ENCODE measurements around the gene POLR2E. TPM values are rescaled to one million over a fixed set of nuclear protein-coding genes. Genes with fewer than 3 reads are reported as not detected.

The POLR2E gene
- total RNA-seq, 1 experiment from 2014 or later = 343 TPM

- Histone ChIP-seq H3K9me3 (ENCODE audit: low read depth, low read length, poor library complexity, severe bottlenecking) (no peaks in the 10 kb centered on the region), H3K27ac (ENCODE audit: low read depth, low read length, poor library complexity, severe bottlenecking) (no peak overlapping the region), H3K4me1 (ENCODE audit: insufficient read depth, low read length, poor library complexity, severe bottlenecking) (peaks cover 7% of the 10 kb centered on the region), H3K36me3 (ENCODE audit: insufficient read depth, low read length, poor library complexity, severe bottlenecking) (no peaks in the 10 kb centered on the region), H3K4me3 (ENCODE audit: low read depth, low read length, poor library complexity, severe bottlenecking) (no peak overlapping the region), H3K27me3 (replicated peaks; ENCODE audit: insufficient read depth, low read depth, low read length, poor library complexity) (no peaks in the 10 kb centered on the region)
- CTCF ChIA-PET = interaction anchor here (0.6 kb wide), 1 partner anchor 842 kb away, joined by 3 read pairs; no protein-coding TSS in a partner anchor
- TF ChIP-seq CTCF (conservative IDR thresholded peaks at IDR 0.05; ENCODE audit: low read depth, low read length) (no peak), EZH2 (IDR thresholded peaks at IDR 0.05; ENCODE audit: borderline replicate concordance, low read depth, low read length, poor library complexity, severe bottlenecking) (no peak)
- DNase-seq (ENCODE audit: low spot score) = no peak
- no TSS peak for BruUV-seq (replicated peaks)
- POLR2A ChIA-PET (ENCODE audit: low non-redundant PET) = no interaction called here
- intact Hi-C loops (cut with micrococcal nuclease; ENCODE audit: unreplicated experiment) = no loop called here
Measured at GRCh38 chr19:1136621-1137317, 41.6 kb upstream of the POLR2E start.

GRCh38 chr19:1136201-1136600 lies 41.0 kb upstream of the POLR2E start:
- H3K4me3 ChIP-seq (ENCODE audit: low read depth, low read length, poor library complexity, severe bottlenecking) = no peak overlapping the region
- no peak for DNase-seq (ENCODE audit: low spot score)
- ChIA-PET POLR2A (ENCODE audit: low non-redundant PET) (no interaction called here), CTCF (interaction anchor here (0.6 kb wide), 1 partner anchor 842 kb away, joined by 3 read pairs; no protein-coding TSS in a partner anchor)
- TF ChIP-seq EZH2 (IDR thresholded peaks at IDR 0.05; ENCODE audit: borderline replicate concordance, low read depth, low read length, poor library complexity, severe bottlenecking) (no peak), CTCF (conservative IDR thresholded peaks at IDR 0.05; ENCODE audit: low read depth, low read length) (no peak)
- H3K27me3 ChIP-seq (replicated peaks; ENCODE audit: insufficient read depth, low read depth, low read length, poor library complexity) = no peaks in the 10 kb centered on the region
- H3K9me3 ChIP-seq (ENCODE audit: low read depth, low read length, poor library complexity, severe bottlenecking) = no peaks in the 10 kb centered on the region
- BruUV-seq (replicated peaks) = no TSS peak
- no peaks in the 10 kb centered on the region for H3K36me3 ChIP-seq (ENCODE audit: insufficient read depth, low read length, poor library complexity, severe bottlenecking)
- intact Hi-C loops (cut with micrococcal nuclease; ENCODE audit: unreplicated experiment) = no loop called here
- peaks cover 13% of the 10 kb centered on the region for H3K4me1 ChIP-seq (ENCODE audit: insufficient read depth, low read length, poor library complexity, severe bottlenecking)
- no peak overlapping the region for H3K27ac ChIP-seq (ENCODE audit: low read depth, low read length, poor library complexity, severe bottlenecking)

- no peak overlapping the region for H3K4me3 ChIP-seq (ENCODE audit: low read depth, low read length, poor library complexity, severe bottlenecking)
- no peaks in the 10 kb centered on the region for H3K27me3 ChIP-seq (replicated peaks; ENCODE audit: insufficient read depth, low read depth, low read length, poor library complexity)
- intact Hi-C loops (cut with micrococcal nuclease; ENCODE audit: unreplicated experiment) = no loop called here
- POLR2A ChIA-PET (ENCODE audit: low non-redundant PET) = no interaction called here
- TF ChIP-seq CTCF (conservative IDR thresholded peaks at IDR 0.05; ENCODE audit: low read depth, low read length) (no peak), EZH2 (IDR thresholded peaks at IDR 0.05; ENCODE audit: borderline replicate concordance, low read depth, low read length, poor library complexity, severe bottlenecking) (no peak)
- H3K4me1 ChIP-seq (ENCODE audit: insufficient read depth, low read length, poor library complexity, severe bottlenecking) = peaks cover 18% of the 10 kb centered on the region
- CTCF ChIA-PET = no interaction called here
- no peaks in the 10 kb centered on the region for H3K9me3 ChIP-seq (ENCODE audit: low read depth, low read length, poor library complexity, severe bottlenecking)
- no peak for DNase-seq (ENCODE audit: low spot score)
- no peaks in the 10 kb centered on the region for H3K36me3 ChIP-seq (ENCODE audit: insufficient read depth, low read length, poor library complexity, severe bottlenecking)
- no peak overlapping the region for H3K27ac ChIP-seq (ENCODE audit: low read depth, low read length, poor library complexity, severe bottlenecking)
- no TSS peak for BruUV-seq (replicated peaks)
Measured at GRCh38 chr19:1135454-1135853, 40.3 kb upstream of the POLR2E start.

Data from A673 (cell line).